ENCODE measurements around the gene RAP1GDS1.

- TF ChIP-seq CTCF (optimal IDR thresholded peaks at IDR 0.05 in 1 of 3, IDR thresholded peaks at IDR 0.05 in 1 of 3, conservative IDR thresholded peaks at IDR 0.05 in 1 of 3; ENCODE audit: extremely low read depth in 1 of 3, insufficient read depth in 2 of 3, low read length in 3 of 3) (no peak), EZH2 (IDR thresholded peaks at IDR 0.05; ENCODE audit: low read length) (no peak)
Observed at GRCh38 chr4:98387345-98388026, 126.3 kb downstream of the RAP1GDS1 start.
